Measurements from ENCODE around the gene MPO. TPM values are rescaled to one million over a fixed set of nuclear protein-coding genes. Genes with fewer than 3 reads are reported as not detected.

Gene MPO
- total RNA-seq, 1 experiment from 2014 or later, result not detected

GRCh38 chr17:58272367-58273280, 8.1 kb downstream of the MPO start:
- no peak overlapping the region for H2BK12ac ChIP-seq (ENCODE audit: insufficient read length, low read depth, low read length)
- Mint-ChIP-seq H3K4me1 (no peaks in the 10 kb centered on the region), H3K36me3 (ENCODE audit: insufficient read depth in 1 of 3, low read depth in 3 of 3) (no peaks in the 10 kb centered on the region; a peak in 1 of 7 replicates), H3K27me3 (ENCODE audit: low read depth) (peaks cover 12% of the 10 kb centered on the region), H3K27ac (no peak overlapping the region), H3K4me3 (no peak overlapping the region), H3K9me3 (no peaks in the 10 kb centered on the region)
- no peak overlapping the region for H2AFZ ChIP-seq (ENCODE audit: low read length)
- H3K79me1 ChIP-seq (ENCODE audit: insufficient read depth, low read depth, low read length, poor library complexity, severe bottlenecking), result no peaks in the 10 kb centered on the region
- no peak overlapping the region for H4K91ac ChIP-seq (ENCODE audit: insufficient read length, low read depth, low read length)
- no peak overlapping the region for H4K8ac ChIP-seq (replicated peaks; ENCODE audit: insufficient read length, low read depth, low read length)
- no peak for DNase-seq
- H4K20me1 ChIP-seq (ENCODE audit: control insufficient read depth, insufficient read depth, insufficient read length), result no peaks in the 10 kb centered on the region
- no peak overlapping the region for H2BK120ac ChIP-seq (ENCODE audit: low read depth, low read length, poor library complexity, severe bottlenecking)
- no peak overlapping the region for H3T11ph ChIP-seq (ENCODE audit: low read length)
- H4K5ac ChIP-seq (ENCODE audit: insufficient read length, low read depth, low read length), result no peak overlapping the region
- no peaks in the 10 kb centered on the region for H3K27me3 ChIP-seq (ENCODE audit: insufficient read depth, low read length)
- H3K79me2 ChIP-seq (ENCODE audit: insufficient read depth, low read length), result no peaks in the 10 kb centered on the region
- H2BK15ac ChIP-seq (ENCODE audit: low read depth, low read length), result no peak overlapping the region
- no peaks in the 10 kb centered on the region for H3K9me3 ChIP-seq (ENCODE audit: control insufficient read depth, low read depth, low read length)
- H3K27ac ChIP-seq (ENCODE audit: insufficient read length, low read depth, low read length), result no peak overlapping the region
- H3K23ac ChIP-seq (ENCODE audit: insufficient read length, low read depth, low read length), result no peak overlapping the region
- no peaks in the 10 kb centered on the region for H3K23me2 ChIP-seq (ENCODE audit: insufficient read length, low read depth, low read length, poor library complexity, severe bottlenecking)
- no peak overlapping the region for H3K18ac ChIP-seq (ENCODE audit: insufficient read length, low read depth, low read length)
- H3K4me1 ChIP-seq (ENCODE audit: insufficient read depth, low read length), result no peaks in the 10 kb centered on the region
- H3K4ac ChIP-seq (ENCODE audit: low read depth, low read length), result no peak overlapping the region
- H3K9ac ChIP-seq (ENCODE audit: extremely low read depth, insufficient read length, low read length), result no peak overlapping the region
- H3K14ac ChIP-seq (ENCODE audit: insufficient read depth, low read length), result no peak overlapping the region
- no CpG with 5 or more reads among the region's 12 CpGs for WGBS (ENCODE audit: extremely low coverage, insufficient read length, low lambda C conversion rate)
- no peak overlapping the region for H2BK5ac ChIP-seq (ENCODE audit: insufficient read length, low read length)
- no peak overlapping the region for H2AK5ac ChIP-seq (ENCODE audit: insufficient read length, low read length)
- no peak for TF ChIP-seq CTCF (conservative IDR thresholded peaks at IDR 0.05)
- no peak overlapping the region for H3K56ac ChIP-seq (ENCODE audit: insufficient read length, low read depth, low read length)
- no peak overlapping the region for H2BK20ac ChIP-seq (ENCODE audit: low read depth, low read length, poor library complexity, severe bottlenecking)
- no peak overlapping the region for H3K4me2 ChIP-seq (ENCODE audit: insufficient read depth, insufficient read length, low read length)
